Spleen (tissue), 7 donors: ENCODE measurements around the gene ABTB2.

Experiments
- CTCF ChIP-seq, 11 experiments: fragments of 200-600 bp in 7 of 11; fragments of 450-650 bp in 4 of 11; sonication (generic) in 4 of 11; IDR thresholded peaks in 8 of 11; conservative IDR thresholded peaks in 3 of 11; 1 replicate in 7 of 11; 2 replicates in 4 of 11; pipeline versions ENCODE4 v1.4.0 to v1.8.0; 2016 to 2021; ENCODE audit warnings: antibody characterized with exemption in 11 of 11, inconsistent platforms in 4 of 11, mild to moderate bottlenecking in 1 of 11
- POLR2A ChIP-seq, 3 donors: fragments of 450-650 bp; IDR thresholded peaks; one replicate each; pipeline ENCODE4 v1.5.1; 2017; ENCODE audit warnings: antibody characterized with exemption in 3 of 3, mild to moderate bottlenecking in 1 of 3
- donor health status: DM: no; HTN: no; CAD: no; lungs with moderate emphysema.
- donor health status: DM: no; HTN: no; CAD: no.
- donor health status: DM: no; HTN: no; CAD: no.

- TF ChIP-seq CTCF (IDR thresholded peaks at IDR 0.05 in 8 of 11, conservative IDR thresholded peaks at IDR 0.05 in 3 of 11) (no peak), POLR2A (IDR thresholded peaks at IDR 0.05) (no peak)
Measured at GRCh38 chr11:34213366-34213765, 144.4 kb downstream of the ABTB2 start.
